Epithelial cell of prostate (primary cell): ENCODE measurements around the gene NDUFB3.
"Not testable (repeated sequence)": the region's sequence is repeated elsewhere in the genome, so short reads cannot be mapped to it uniquely, and the experiment has no call there.

Source experiments
- DNase-seq: peaks from one replicate; pipeline ENCODE4 v3.0.0-alpha.2; 2011; ENCODE audit warnings: low read depth, low spot score
- H3K27ac ChIP-seq: fragments of 450-650 bp; 2 replicates; pipeline ENCODE4 v1.5.1; 2017; ENCODE audit warnings: mild to moderate bottlenecking

NDUFB3 gene

DNA sequence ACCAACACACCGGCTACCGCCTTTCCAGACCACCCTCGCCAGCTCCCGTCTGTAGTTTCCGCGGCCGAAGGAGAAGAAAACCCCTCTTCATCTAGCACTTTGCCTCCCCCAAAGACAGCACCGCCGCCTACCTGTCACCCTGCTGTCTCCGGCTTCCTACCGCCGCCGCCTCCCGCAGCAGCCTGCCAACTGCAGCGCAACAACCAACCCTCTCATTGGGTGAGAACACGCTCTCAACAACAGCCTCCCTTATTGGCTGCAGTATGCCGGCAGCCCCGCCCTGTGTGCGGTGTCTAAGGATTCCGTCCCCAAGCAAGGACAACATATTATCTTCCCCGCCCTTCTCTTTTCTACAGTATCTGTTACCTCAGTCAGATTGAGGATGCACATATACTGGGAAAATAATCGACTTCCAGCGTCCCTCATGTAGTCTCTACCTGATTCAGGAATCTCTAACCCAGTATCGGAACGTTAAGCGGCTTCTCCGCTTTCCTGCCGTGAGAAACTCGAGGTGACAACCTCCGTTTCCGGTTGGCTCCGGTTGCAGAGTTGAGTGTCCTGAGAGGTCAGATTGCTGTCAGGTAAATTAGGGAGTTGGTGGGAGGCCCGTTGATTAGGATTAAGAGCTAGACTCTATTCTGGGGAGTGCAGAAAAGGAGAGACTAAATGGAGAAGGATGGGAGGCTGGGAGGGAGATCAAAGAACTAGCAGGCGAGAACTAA lies at the start of gene NDUFB3, which contains the start of gene HYCC2:
Gene NDUFB3 (plus strand): TSS at position 523 of the 722 bp plus-strand sequence. CDS start 6,882 bp downstream, outside the sequence.
Gene HYCC2 (minus strand): TSS at position 193 of the 722 bp plus-strand sequence. CDS start 47,662 bp downstream, outside the sequence.
- DNase-seq: peak; percentile 85
- peak within 1 kb of the TSS; percentile 81 for H3K27ac ChIP-seq

DNA sequence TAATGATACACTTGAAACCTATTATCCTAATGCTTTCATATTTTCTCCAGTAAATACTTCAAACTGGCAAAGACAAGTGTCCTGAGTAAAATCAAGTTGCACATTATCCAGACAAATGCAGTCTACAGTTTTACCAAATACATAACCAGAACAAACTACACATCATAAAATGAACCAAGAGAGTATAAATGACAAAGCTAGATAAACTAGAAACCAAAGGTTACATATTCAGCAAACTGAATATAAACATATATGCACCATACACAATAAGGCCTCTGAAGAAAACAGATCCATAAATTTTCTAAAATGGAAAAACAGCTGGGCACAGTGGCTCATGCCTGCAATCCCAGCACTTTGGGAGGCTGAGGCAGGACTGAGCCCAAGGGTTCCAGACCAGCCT lies 47.3 kb upstream of the NDUFB3 start:
- no peak for DNase-seq
- H3K27ac ChIP-seq: no peak overlapping the region

DNA sequence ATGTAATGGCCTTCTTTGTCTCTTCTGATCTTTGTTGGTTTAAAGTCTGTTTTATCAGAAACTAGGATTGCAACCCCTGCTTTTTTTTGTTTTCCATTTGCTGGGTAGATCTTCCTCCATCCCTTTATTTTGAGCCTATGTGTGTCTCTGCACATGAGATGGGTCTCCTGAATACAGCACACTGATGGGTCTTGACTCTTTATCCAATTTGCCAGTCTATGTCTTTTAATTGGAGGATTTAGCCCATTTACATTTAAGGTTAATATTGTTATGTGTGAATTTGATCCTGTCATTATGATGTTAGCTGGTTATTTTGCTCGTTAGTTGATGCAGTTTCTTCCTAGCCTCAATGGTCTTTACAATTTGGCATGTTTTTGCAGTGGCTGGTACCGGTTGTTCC lies 37.4 kb upstream of the NDUFB3 start:
- not testable (repeated sequence) for DNase-seq, H3K27ac ChIP-seq

DNA sequence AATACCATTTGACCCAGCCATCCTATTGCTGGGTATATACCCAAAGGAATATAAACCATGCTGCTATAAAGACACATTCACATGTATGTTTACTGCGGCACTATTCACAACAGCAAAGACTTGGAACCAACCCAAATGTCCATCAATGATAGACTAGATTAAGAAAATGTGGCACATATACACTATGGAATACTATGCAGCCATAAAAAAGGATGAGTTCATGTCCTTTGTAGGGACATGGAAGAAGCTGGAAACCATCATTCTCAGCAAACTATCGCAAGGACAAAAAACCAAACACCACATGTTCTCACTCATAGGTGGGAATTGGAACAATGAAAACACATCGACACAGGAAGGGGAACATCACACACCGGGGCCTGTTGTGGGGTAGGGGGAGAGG lies 33.4 kb upstream of the NDUFB3 start:
- DNase-seq: not testable (repeated sequence)

DNA sequence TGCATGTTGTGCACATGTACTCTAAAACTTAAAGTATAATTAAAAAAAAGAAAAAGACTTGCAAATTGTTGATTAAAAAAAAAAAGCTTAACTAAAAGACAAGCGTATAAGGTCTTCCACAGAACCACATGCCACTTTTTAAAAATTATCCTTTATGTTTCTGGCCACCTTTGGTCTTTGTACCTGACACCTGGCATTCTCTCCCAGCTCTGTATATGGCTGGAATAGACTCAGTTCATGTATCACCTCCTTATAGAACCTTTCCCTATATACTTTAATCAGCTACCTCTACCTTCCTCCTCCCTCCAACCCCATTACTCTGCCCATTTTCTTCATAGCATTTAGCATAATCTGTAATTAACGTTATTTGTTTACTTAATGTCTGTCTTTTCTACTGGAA lies 32.9 kb upstream of the NDUFB3 start:
- no peak for DNase-seq

More for the DNA sequence above, 33.4 kb upstream of the NDUFB3 start:
- H3K27ac ChIP-seq: not testable (repeated sequence)

DNA sequence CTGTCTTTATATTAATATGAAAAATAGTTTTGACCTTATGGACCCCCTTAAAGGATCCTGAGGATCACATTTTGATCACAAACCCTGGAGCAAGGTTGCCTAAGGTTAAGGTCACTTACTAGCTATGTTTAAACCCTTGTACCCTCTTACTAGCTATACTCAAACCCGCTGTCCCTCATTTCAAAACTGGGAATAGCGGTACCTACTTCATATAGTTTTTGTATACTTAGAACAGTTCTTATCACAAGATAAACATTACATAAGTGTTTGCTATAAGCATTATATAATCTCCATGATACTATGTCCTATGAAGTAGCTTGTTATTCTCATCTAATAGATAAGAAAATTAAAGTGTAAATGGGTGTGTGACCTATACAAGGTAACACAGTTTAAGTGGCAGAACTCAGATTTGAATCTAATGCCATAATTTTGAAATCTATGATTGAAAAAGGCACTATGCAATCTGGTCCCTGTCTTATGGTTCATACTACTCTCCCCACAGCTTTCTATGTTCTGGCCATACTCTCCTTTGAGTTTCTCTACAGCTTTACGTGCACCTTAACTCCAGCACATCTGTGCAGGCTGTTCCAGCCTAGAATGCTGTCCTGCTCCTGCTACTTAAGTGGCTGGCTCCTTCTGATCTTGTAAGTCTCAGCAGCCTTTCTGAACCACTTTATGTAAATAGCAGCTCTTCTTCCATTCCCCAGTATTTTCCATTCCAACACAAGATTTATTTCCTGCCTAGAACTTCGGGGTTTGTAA lies 30.8 kb upstream of the NDUFB3 start:
- no peak for DNase-seq
- no peak overlapping the region for H3K27ac ChIP-seq

More for the DNA sequence above, 32.9 kb upstream of the NDUFB3 start:
- H3K27ac ChIP-seq: no peak overlapping the region

DNA sequence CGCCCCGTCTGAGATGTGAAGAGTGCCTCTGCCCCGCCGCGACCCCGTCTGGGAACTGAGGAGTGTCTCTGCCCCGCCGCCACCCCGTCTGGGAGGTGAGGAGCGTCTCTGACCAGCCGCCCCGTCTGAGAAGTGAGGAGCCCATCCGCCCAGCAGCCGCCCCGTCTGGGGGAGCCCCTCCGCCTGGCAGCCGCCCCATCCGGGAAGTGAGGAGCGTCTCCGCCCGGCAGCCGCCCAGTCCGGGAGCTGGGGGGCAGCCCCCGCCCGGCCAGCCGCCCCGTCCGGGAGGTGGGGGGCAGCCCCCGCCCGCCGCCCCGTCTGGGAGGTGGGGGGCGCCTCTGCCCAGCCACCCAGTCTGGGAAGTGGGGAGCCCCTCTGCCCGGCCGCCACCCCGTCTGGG lies 29.4 kb upstream of the NDUFB3 start:
- H3K27ac ChIP-seq, DNase-seq: not testable (repeated sequence)

DNA sequence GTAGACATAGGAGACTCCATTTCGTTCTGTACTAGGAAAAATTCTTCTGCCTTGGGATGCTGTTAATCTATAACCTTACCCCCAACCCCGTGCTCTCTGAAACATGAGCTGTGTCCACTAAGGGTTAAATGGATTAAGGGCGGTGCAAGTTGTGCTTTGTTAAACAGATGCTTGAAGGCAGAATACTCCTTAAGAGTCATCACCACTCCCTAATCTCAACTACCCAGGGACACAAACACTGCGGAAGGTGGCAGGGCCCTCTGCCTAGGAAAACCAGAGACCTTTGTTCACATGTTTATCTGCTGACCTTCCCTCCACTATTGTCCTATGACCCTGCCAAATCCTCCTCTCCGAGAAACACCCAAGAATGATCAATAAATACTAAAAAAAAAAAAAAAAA lies 28.8 kb upstream of the NDUFB3 start:
- not testable (repeated sequence) for DNase-seq, H3K27ac ChIP-seq

DNA sequence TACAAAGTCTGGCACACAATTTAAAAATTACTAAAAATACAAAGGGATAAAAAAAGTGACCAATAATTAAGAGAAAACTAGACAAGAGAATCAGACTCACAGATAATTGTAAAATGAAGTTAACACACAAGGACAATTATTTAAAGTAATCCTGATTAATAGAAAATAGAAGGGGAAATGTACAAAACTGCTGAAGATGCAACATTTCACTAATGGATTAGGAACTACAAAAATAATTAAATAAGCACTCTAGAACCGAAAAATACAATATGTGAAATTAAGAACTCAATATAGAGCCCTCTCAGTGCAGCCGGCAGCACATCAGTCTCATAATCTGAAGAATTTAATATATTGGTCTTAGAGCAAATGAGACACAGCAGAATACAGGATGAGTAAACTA lies 24.9 kb upstream of the NDUFB3 start:
- no peak for DNase-seq
- no peak overlapping the region for H3K27ac ChIP-seq

DNA sequence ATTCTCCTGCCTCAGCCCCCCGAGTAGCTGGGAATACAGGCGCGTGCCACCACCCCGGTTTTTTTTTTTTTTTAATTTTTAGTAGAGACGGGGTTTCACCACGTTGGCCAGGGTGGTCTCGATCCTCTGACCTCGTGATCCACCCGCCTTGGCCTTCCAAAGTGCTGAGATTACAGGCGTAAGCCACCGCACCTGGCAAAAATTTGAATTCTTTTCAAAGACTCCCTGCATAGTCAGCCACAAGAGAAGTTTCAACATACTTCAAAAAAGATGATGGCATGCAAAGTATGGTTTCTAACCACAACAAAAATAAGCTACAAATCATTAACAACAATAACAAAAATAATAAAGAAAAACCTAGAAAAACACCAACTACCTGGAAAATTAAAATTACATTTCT lies 22.3 kb upstream of the NDUFB3 start:
- no peak for DNase-seq
- no peak overlapping the region for H3K27ac ChIP-seq

DNA sequence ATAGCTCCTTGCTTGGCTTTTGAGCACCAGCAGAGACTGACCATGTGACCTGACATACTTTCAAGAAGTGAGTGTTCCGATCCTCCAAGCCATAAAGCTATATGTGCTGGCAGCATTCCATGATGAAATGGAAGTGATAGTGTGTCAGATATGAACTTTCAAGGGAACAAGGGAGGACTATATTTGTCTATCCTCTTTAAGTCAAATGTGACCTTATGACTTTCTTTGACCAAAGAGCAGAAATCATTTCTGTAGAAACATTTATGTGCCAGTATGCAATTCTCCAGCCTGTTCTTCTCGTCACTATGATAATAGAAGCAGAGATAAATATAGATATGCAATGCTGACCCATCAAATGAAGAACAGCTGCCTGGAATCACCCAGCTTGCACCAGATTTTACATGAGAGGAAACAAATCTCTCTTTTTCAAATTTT lies 14.7 kb upstream of the NDUFB3 start:
- no peak for DNase-seq
- H3K27ac ChIP-seq: no peak overlapping the region

DNA sequence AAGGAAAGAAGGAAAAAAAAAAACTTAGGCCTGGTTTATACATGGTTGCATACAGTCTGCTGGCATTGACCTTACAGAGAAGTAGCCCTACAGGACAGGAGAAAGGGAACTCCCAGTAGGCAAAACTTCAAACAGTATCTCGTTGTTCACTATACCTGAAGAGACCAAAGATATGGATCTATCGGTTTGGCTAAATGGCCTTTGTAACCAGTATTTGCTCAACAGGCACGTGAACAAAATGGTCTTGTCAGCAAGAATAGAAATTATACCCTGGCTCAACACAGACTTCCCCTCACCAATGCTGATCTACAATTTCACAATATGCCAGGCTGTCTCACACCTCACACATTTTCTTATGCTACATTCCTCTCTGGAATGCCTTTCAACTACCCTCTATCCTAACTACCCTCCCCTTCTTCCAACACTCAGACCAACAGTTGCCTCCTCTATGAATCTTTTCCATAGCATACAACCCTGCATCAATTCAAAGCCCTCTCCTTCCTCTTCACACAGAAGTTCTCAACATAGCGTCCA lies 14.0 kb upstream of the NDUFB3 start:
- H3K27ac ChIP-seq: no peak overlapping the region
- DNase-seq: no peak

DNA sequence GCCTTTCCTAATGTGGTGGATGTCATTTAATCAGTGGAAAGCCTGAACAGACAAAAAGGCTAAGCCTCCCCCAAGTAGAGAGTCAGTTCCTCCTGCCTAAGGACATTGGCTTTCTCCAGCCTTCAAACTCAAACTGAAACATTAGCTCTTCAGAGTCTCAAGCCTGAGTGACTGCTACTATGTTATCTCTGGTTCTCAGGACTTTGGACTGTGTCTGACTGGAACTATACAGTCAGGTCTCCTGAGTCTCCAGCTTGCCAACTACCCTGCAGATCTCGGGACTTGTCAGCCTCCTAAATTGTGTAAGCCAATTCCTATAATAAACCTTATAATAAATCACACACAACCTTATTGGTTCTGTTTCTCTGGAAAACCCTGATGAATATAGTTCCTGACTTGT lies 12.9 kb upstream of the NDUFB3 start:
- no peak overlapping the region for H3K27ac ChIP-seq
- no peak for DNase-seq

DNA sequence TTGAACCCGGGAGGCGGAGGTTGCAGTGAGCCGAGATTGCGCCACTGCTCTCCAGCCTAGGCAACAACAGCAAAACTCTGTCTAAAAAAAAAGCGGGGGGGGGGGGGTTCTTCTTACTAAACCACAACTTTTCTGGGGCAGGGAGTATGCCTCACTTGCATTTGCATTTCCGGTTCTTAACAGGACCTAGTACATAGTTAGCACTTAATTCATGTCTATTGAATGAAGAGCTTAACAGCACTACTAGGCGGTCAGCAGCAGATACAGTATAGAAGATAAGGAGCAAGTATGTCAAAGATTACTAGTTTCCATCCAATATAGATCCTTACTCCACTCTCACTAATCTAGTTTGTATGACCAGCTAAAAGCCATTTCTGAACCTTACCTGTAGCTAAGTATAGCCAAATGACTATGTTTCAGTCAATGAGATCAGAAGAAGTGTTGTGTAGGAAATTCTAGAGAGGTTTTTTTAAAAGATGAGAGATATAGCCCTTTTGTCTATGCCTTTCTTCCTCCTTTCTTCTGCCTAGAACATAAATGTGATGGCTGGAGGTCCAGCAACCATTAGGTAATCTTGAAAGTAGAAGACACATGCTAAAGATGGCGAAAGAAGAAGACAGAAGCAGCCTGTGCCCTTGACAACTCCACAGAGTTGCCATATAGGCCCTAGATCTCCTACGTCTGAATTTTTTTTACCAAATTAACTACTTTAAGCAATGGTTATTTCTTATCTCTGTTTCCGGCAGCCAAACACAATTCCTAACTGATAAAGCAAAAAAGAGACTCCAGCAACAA lies 11.6 kb upstream of the NDUFB3 start:
- no peak overlapping the region for H3K27ac ChIP-seq

DNA sequence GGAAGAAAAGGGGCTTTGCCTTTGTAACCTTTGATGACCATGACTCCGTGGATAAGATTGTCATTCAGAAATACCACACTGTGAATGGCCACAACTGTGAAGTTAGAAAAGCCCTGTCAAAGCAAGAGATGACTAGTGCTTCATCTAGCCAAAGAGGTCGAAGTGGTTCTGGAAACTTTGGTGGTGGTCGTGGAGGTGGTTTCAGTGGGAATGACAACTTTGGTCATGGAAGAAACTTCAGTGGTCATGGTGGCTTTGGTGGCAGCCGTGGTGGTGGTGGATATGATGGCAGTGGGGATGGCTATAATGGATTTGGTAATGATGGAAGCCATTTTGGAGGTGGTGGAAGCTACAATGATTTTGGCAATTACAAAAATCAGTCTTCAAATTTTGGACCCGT lies 8.3 kb upstream of the NDUFB3 start:
- not testable (repeated sequence) for H3K27ac ChIP-seq, DNase-seq

More for the DNA sequence above, 11.6 kb upstream of the NDUFB3 start:
- no peak for DNase-seq

DNA sequence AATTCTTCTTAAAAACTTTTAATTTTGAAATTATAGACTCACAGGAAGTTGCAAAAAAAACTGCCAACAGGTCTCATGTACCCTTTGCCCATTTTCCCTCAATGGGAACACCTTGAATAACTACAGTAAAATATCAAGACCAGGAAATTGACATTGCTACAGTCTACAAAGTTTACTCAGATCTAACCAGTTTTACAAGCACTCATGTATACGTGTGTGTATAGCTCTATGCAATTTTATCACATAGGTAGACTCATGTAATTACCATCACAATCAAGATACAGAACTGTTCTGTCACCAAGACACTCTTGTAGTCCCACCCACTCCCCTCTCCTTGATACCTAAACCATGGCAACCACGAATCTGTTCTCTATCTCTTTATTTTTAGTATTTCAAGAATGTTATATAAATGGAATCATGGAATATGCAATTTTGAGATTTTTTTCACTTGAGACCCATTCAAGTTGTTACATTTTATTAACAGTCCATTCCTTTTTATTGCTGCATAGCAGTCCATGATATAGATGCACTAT lies 6.9 kb upstream of the NDUFB3 start:
- H3K27ac ChIP-seq: no peak overlapping the region
- DNase-seq: no peak

DNA sequence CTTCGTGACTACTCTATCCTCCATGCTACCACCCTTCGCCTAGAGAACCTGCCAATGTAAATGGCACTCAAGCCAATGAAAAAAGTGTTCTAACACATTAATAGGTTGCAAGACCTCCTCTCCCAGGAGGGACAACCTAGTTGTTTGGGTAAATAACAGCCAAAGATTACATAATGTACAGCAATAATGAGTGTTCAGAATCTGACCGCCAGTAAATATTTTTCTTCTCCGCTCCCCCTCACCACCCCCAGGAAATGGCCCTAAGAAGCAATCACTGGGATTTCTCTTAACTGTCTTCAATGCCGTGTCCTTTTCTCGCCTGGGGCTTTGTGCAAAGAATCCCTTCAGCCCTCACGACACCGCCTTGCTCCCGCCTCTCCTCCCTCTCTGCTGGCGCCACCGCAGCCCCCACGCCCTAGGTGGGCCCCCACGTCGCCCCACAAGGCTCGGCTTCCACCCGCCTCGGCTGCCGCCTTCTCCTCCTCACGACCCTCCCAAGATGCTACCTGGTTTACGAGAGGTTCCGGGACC lies 788 bp upstream of the NDUFB3 start:
- DNase-seq: no peak
- peak overlapping the region; percentile 81 for H3K27ac ChIP-seq

DNA sequence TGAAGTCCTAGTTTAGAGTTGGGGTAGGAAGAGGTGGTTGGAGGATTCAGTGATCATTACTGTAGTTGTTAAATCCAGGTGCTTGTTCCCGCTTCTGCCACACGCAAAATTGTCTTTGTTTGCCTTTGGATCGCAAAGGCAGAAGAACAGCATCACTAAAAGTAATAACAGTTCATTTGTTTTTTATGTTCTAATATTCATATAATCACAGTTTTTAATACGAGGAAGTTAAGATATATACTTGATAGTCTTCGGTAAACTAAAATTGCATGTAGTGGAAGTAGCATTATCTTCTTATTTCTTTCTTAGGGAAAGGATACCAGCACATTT lies 365 bp downstream of the NDUFB3 start:
- no peak for DNase-seq
- peak overlapping the region; percentile 81 for H3K27ac ChIP-seq

DNA sequence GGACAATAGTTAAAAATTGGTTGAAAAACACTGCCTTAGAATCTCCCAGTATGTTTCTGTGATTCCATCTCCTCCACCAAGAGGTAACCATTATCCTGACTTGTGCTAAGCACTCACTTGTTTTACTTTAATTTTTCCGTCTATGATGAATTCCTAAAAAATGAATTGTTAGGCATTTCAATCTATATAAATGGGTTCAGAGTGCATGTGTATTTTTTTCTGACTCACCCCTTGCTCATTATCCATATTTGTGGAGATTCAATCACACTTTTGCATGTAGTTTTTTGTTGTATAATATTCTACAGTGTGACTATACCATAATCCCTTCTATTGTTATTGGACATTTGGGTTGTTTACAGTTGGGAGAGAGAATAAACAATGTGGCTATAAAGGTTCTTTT lies 1.3 kb downstream of the NDUFB3 start:
- H3K27ac ChIP-seq: no peak overlapping the region
- DNase-seq: no peak

DNA sequence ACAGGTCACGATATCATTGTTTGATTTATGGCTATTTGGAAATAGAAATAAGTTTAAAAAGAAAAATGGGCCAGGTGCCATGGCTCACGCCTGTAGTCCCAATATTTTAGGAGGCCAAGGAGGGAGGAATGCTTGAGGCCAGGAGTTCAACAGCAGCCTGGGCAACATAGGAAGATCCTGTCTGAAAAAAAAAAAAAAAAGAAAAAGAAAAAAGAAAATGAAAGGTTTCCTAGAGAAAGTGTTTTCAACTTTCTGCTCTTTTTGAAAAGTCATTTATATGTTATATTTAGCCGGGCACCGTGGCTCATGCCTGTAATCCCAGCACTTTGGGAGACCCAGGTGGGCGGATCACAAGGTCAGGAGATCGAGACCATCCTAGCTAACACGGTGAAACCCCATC lies 3.2 kb downstream of the NDUFB3 start:
- H3K27ac ChIP-seq: no peak overlapping the region
- DNase-seq: no peak
